Neural cell (in vitro differentiated cells): ENCODE results near the gene SUGCT. TPM values are rescaled to one million over a fixed set of nuclear protein-coding genes. Genes with fewer than 3 reads are reported as not detected.

ENCODE experiments used
- H2AFZ ChIP-seq: fragments of 200-600, 300-800 bp; sonication (generic), shearing (Covaris generic); 2 replicates; pipeline ENCODE4 v1.6.0; 2014; ENCODE audit warnings: low read depth, mild to moderate bottlenecking, antibody characterized with exemption, low read length, moderate library complexity
- H3F3A ChIP-seq: fragments of 200-600 bp; shearing (Covaris generic); 2 replicates; pipeline ENCODE4 v1.6.1; 2016; ENCODE audit warnings: mild to moderate bottlenecking, moderate library complexity, mixed read lengths, antibody characterized with exemption, low read length; ENCODE audit not compliant: insufficient read depth, poor library complexity, severe bottlenecking
- H3K27ac ChIP-seq: fragments of 200-600, 300-800 bp; sonication (generic), shearing (Covaris generic); 2 replicates; pipeline ENCODE4 v1.5.1; 2014; ENCODE audit warnings: mild to moderate bottlenecking, low read length, moderate library complexity
- H3K27me3 ChIP-seq: fragments of 300-800, 200-600 bp; sonication (generic), shearing (Covaris generic); 2 replicates; pipeline ENCODE4 v1.6.0; 2014; ENCODE audit warnings: mild to moderate bottlenecking, low read depth, low read length, moderate library complexity; ENCODE audit not compliant: insufficient read depth
- H3K36me3 ChIP-seq: fragments of 300-800, 200-600 bp; sonication (generic), shearing (Covaris generic); 2 replicates; pipeline ENCODE4 v1.5.1; 2014; ENCODE audit warnings: mild to moderate bottlenecking, antibody characterized with exemption, low read length, moderate library complexity; ENCODE audit not compliant: insufficient read depth
- H3K4me2 ChIP-seq: fragments of 300-800, 200-600 bp; sonication (generic), shearing (Covaris generic); 2 replicates; pipeline ENCODE4 v1.6.0; 2014; ENCODE audit warnings: mild to moderate bottlenecking, low read length
- H3K4me3 ChIP-seq: fragments of 300-800, 200-600 bp; sonication (generic), shearing (Covaris generic); 2 replicates; pipeline ENCODE4 v1.5.1; 2014; ENCODE audit warnings: mild to moderate bottlenecking, low read length, moderate library complexity
- H3K79me2 ChIP-seq: fragments of 200-600 bp; shearing (Covaris generic); replicated peaks from 2 replicates; pipeline ENCODE4 v1.6.0; 2014; ENCODE audit warnings: mild to moderate bottlenecking, low read length, moderate library complexity; ENCODE audit not compliant: insufficient read depth
- H3K9ac ChIP-seq: fragments of 300-800, 200-600 bp; sonication (generic), shearing (Covaris generic); 2 replicates; pipeline ENCODE4 v1.6.1; 2016; ENCODE audit warnings: mild to moderate bottlenecking, low read length, mixed read lengths
- H3K9me2 ChIP-seq: fragments of 200-600 bp; shearing (Covaris generic); 2 replicates; pipeline ENCODE4 v1.6.1; 2016; ENCODE audit warnings: mild to moderate bottlenecking, low read length, mixed read lengths; ENCODE audit not compliant: insufficient read depth
- H3K9me3 ChIP-seq: fragments of 200-600, 300-800 bp; sonication (generic), shearing (Covaris generic); 2 replicates; pipeline ENCODE4 v1.6.1; 2016; ENCODE audit warnings: mild to moderate bottlenecking, mixed run types, low read length, moderate library complexity, mixed read lengths
- H4K20me1 ChIP-seq: fragments of 200-600 bp; shearing (Covaris generic); 2 replicates; pipeline ENCODE4 v1.6.1; 2016; ENCODE audit warnings: mild to moderate bottlenecking, mixed run types; ENCODE audit not compliant: insufficient read depth
- CTCF ChIP-seq: fragments of 450-650 bp; IDR thresholded peaks from 2 replicates; pipeline ENCODE4 v1.5.1; 2014; ENCODE audit warnings: antibody characterized with exemption, mild to moderate bottlenecking, moderate library complexity; ENCODE audit not compliant: poor library complexity, severe bottlenecking
- EP300 ChIP-seq: fragments of 450-650 bp; conservative IDR thresholded peaks from 2 replicates; pipeline ENCODE4 v1.6.1; 2014; ENCODE audit warnings: antibody characterized with exemption, mild to moderate bottlenecking, moderate library complexity; ENCODE audit not compliant: poor library complexity, severe bottlenecking
- EZH2 ChIP-seq: fragments of 200-600, 300-800 bp; shearing (Covaris generic), sonication (generic); IDR thresholded peaks from 2 replicates; pipeline ENCODE4 v1.6.1; 2014; ENCODE audit warnings: antibody characterized with exemption, low read length, borderline replicate concordance, mild to moderate bottlenecking; ENCODE audit not compliant: insufficient read depth, poor library complexity, severe bottlenecking
- MXI1 ChIP-seq: fragments of 450-650 bp; conservative IDR thresholded peaks from 2 replicates; pipeline ENCODE4 v1.6.1; 2014; ENCODE audit warnings: antibody characterized with exemption, mild to moderate bottlenecking; ENCODE audit not compliant: poor library complexity, severe bottlenecking
- POLR2AphosphoS5 ChIP-seq: IDR thresholded peaks from 2 replicates; pipeline ENCODE4 v1.6.1; 2012
- RAD21 ChIP-seq: fragments of 450-650 bp; conservative IDR thresholded peaks from 2 replicates; pipeline ENCODE4 v1.6.1; 2014; ENCODE audit warnings: antibody characterized with exemption, mild to moderate bottlenecking, moderate library complexity
- REST ChIP-seq: IDR thresholded peaks from 2 replicates; pipeline ENCODE4 v1.6.1; 2012; ENCODE audit warnings: borderline replicate concordance
- SMC3 ChIP-seq: fragments of 450-650 bp; conservative IDR thresholded peaks from 2 replicates; pipeline ENCODE4 v1.6.1; 2014; ENCODE audit warnings: antibody characterized with exemption, mild to moderate bottlenecking, moderate library complexity; ENCODE audit not compliant: poor library complexity
- TAF1 ChIP-seq: IDR thresholded peaks from 2 replicates; pipeline ENCODE4 v1.6.1; 2012; ENCODE audit warnings: low read depth
- polyA plus RNA-seq: library from polyadenylated mRNA; depleted of rRNA; stranded (reverse); fragments of >200 nt; gene quantifications from 2 replicates; pipeline ENCODE4 v1.2.3, GENCODE V29; 2014

SUGCT gene
- polyA plus RNA-seq, 1 donor from 2014 or later: not detected

GRCh38 chr7:40697653-40698052 is 562.8 kb downstream of the SUGCT start:
- H3K27ac ChIP-seq: no peak overlapping the region
- H3K9me3 ChIP-seq: no peaks in the 10 kb centered on the region
- no peak for TF ChIP-seq CTCF
- TF ChIP-seq TAF1: no peak
- TF ChIP-seq MXI1: no peak
- TF ChIP-seq RAD21: no peak
- no peak for TF ChIP-seq REST
- TF ChIP-seq SMC3: no peak
- TF ChIP-seq POLR2AphosphoS5: no peak
- TF ChIP-seq EP300: no peak
- no peak for TF ChIP-seq EZH2
- H3F3A ChIP-seq: no peaks in the 10 kb centered on the region
- H3K9me2 ChIP-seq: no peaks in the 10 kb centered on the region
- no peaks in the 10 kb centered on the region for H4K20me1 ChIP-seq
- H3K36me3 ChIP-seq: no peaks in the 10 kb centered on the region
- H3K4me3 ChIP-seq: no peak overlapping the region
- no peak overlapping the region for H3K4me2 ChIP-seq
- no peak overlapping the region for H3K9ac ChIP-seq
- H3K27me3 ChIP-seq: no peaks in the 10 kb centered on the region
- no peaks in the 10 kb centered on the region for H3K79me2 ChIP-seq
- H2AFZ ChIP-seq: no peak overlapping the region

GRCh38 chr7:40698214-40698920 is 563.6 kb downstream of the SUGCT start:
- H3K27me3 ChIP-seq: no peaks in the 10 kb centered on the region
- no peak for TF ChIP-seq RAD21
- TF ChIP-seq POLR2AphosphoS5: no peak
- TF ChIP-seq MXI1: no peak
- TF ChIP-seq EP300: no peak
- no peak for TF ChIP-seq SMC3
- TF ChIP-seq CTCF: no peak
- TF ChIP-seq REST: no peak
- TF ChIP-seq EZH2: no peak
- TF ChIP-seq TAF1: no peak
- no peak overlapping the region for H3K9ac ChIP-seq
- no peaks in the 10 kb centered on the region for H3F3A ChIP-seq
- H3K9me3 ChIP-seq: no peaks in the 10 kb centered on the region
- H3K36me3 ChIP-seq: no peaks in the 10 kb centered on the region
- H3K4me2 ChIP-seq: no peak overlapping the region
- H3K9me2 ChIP-seq: no peaks in the 10 kb centered on the region
- H4K20me1 ChIP-seq: no peaks in the 10 kb centered on the region
- no peak overlapping the region for H3K27ac ChIP-seq
- H3K4me3 ChIP-seq: no peak overlapping the region
- no peak overlapping the region for H2AFZ ChIP-seq
- H3K79me2 ChIP-seq: no peaks in the 10 kb centered on the region
